ENCODE results near the gene BMPR2. TPM values are rescaled to one million over a fixed set of nuclear protein-coding genes. Genes with fewer than 3 reads are reported as not detected.
A peak's percentile ranks its signal among the peaks of the same experiment; 100 is the strongest.
"Not testable (repeated sequence)": the region's sequence is repeated elsewhere in the genome, so short reads cannot be mapped to it uniquely, and the experiment has no call there.

BMPR2 gene
- total and polyA plus RNA-seq, 2 donors: 20.1 to 86.7 TPM

- no peak for DNase-seq (ENCODE audit: extremely low spot score)
Measured at GRCh38 chr2:202373490-202373889, 2.6 kb upstream of the BMPR2 start.

GRCh38 chr2:202374383-202374782 lies 1.7 kb upstream of the BMPR2 start:
- H3K36me3 ChIP-seq (ENCODE audit: insufficient read depth); H3K4me3 ChIP-seq (ENCODE audit: low read depth, low read length); DNase-seq (ENCODE audit: extremely low spot score); H3K4me1 ChIP-seq (ENCODE audit: insufficient read depth); H3K27ac ChIP-seq (ENCODE audit: low read depth): not testable (repeated sequence)
- WGBS: 82% methylated on average over 22 of the region's 22 CpGs

More at GRCh38 chr2:202373490-202373889, 2.6 kb upstream of the BMPR2 start:
- Histone ChIP-seq H3K27ac (ENCODE audit: low read depth) (no peak overlapping the region), H3K36me3 (ENCODE audit: insufficient read depth) (no peaks in the 10 kb centered on the region), H3K4me3 (ENCODE audit: low read depth, low read length) (no peak overlapping the region), H3K4me1 (ENCODE audit: insufficient read depth) (no peaks in the 10 kb centered on the region)
- whole genome bisulfite sequencing: 90% methylated on average over 7 of the region's 7 CpGs

GRCh38 chr2:202375033-202375608 lies 1.0 kb upstream of the BMPR2 start:
- Histone ChIP-seq H3K4me3 (ENCODE audit: low read depth, low read length) (peak overlapping the region; percentile 94), H3K36me3 (ENCODE audit: insufficient read depth) (no peaks in the 10 kb centered on the region), H3K27ac (ENCODE audit: low read depth) (peak overlapping the region; percentile 93), H3K4me1 (ENCODE audit: insufficient read depth) (no peaks in the 10 kb centered on the region)
- DNase-seq (ENCODE audit: extremely low spot score): no peak
- WGBS: under 1% methylated on average over 33 of the region's 33 CpGs

- Histone ChIP-seq H3K36me3 (ENCODE audit: insufficient read depth) (no peaks in the 10 kb centered on the region), H3K27ac (ENCODE audit: low read depth) (peak overlapping the region; percentile 90), H3K4me1 (ENCODE audit: insufficient read depth) (no peaks in the 10 kb centered on the region), H3K4me3 (ENCODE audit: low read depth, low read length) (peak overlapping the region; percentile 94)
- no peak for DNase-seq (ENCODE audit: extremely low spot score)
- under 1% methylated on average over 69 of the region's 69 CpGs for WGBS
Measured at GRCh38 chr2:202376460-202377206, 506 bp downstream of the BMPR2 start.

- H3K4me3 ChIP-seq (ENCODE audit: low read depth, low read length): peak overlapping the region; percentile 94
- H3K27ac ChIP-seq (ENCODE audit: low read depth): peak overlapping the region; percentile 90
- no peaks in the 10 kb centered on the region for H3K4me1 ChIP-seq (ENCODE audit: insufficient read depth)
- under 1% methylated on average over 38 of the region's 38 CpGs for WGBS
- no peak for DNase-seq (ENCODE audit: extremely low spot score)
- H3K36me3 ChIP-seq (ENCODE audit: insufficient read depth): no peaks in the 10 kb centered on the region
Measured at GRCh38 chr2:202377207-202377761, 1.2 kb downstream of the BMPR2 start.

- H3K27ac ChIP-seq (ENCODE audit: low read depth): no peak overlapping the region
- DNase-seq (ENCODE audit: extremely low spot score): no peak
- H3K4me3 ChIP-seq (ENCODE audit: low read depth, low read length): peak overlapping the region; percentile 94
- no peaks in the 10 kb centered on the region for H3K36me3 ChIP-seq (ENCODE audit: insufficient read depth)
- H3K4me1 ChIP-seq (ENCODE audit: insufficient read depth): no peaks in the 10 kb centered on the region
- WGBS: 5% methylated on average over 4 of the region's 4 CpGs
Measured at GRCh38 chr2:202378001-202378400, 1.9 kb downstream of the BMPR2 start.

- no peak for DNase-seq (ENCODE audit: extremely low spot score)
- Histone ChIP-seq H3K4me3 (ENCODE audit: low read depth, low read length) (peak overlapping the region; percentile 46), H3K27ac (ENCODE audit: low read depth) (no peak overlapping the region), H3K36me3 (ENCODE audit: insufficient read depth) (no peaks in the 10 kb centered on the region), H3K4me1 (ENCODE audit: insufficient read depth) (no peaks in the 10 kb centered on the region)
- 11% methylated on average over 3 of the region's 3 CpGs for WGBS
Measured at GRCh38 chr2:202378662-202379358, 2.7 kb downstream of the BMPR2 start.

- 92% methylated on average over 2 of the region's 2 CpGs for WGBS
- no peak overlapping the region for H3K4me3 ChIP-seq (ENCODE audit: low read depth, low read length)
- no peaks in the 10 kb centered on the region for H3K4me1 ChIP-seq (ENCODE audit: insufficient read depth)
- no peaks in the 10 kb centered on the region for H3K36me3 ChIP-seq (ENCODE audit: insufficient read depth)
- no peak overlapping the region for H3K27ac ChIP-seq (ENCODE audit: low read depth)
- DNase-seq (ENCODE audit: extremely low spot score): no peak
Measured at GRCh38 chr2:202382684-202383083, 6.6 kb downstream of the BMPR2 start.

- WGBS: 89% methylated on average over 12 of the region's 12 CpGs
- H3K36me3 ChIP-seq (ENCODE audit: insufficient read depth); H3K4me1 ChIP-seq (ENCODE audit: insufficient read depth); H3K27ac ChIP-seq (ENCODE audit: low read depth); DNase-seq (ENCODE audit: extremely low spot score); H3K4me3 ChIP-seq (ENCODE audit: low read depth, low read length): not testable (repeated sequence)
Measured at GRCh38 chr2:202386495-202386894, 10.4 kb downstream of the BMPR2 start.

GRCh38 chr2:202387608-202388342 lies 11.6 kb downstream of the BMPR2 start:
- Histone ChIP-seq H3K4me3 (ENCODE audit: low read depth, low read length) (no peak overlapping the region), H3K4me1 (ENCODE audit: insufficient read depth) (no peaks in the 10 kb centered on the region), H3K36me3 (ENCODE audit: insufficient read depth) (no peaks in the 10 kb centered on the region), H3K27ac (ENCODE audit: low read depth) (no peak overlapping the region)
- DNase-seq (ENCODE audit: extremely low spot score): no peak
- WGBS: 47% methylated on average over 8 of the region's 8 CpGs

- no peak for DNase-seq (ENCODE audit: extremely low spot score)
- Histone ChIP-seq H3K4me1 (ENCODE audit: insufficient read depth) (no peaks in the 10 kb centered on the region), H3K27ac (ENCODE audit: low read depth) (no peak overlapping the region), H3K36me3 (ENCODE audit: insufficient read depth) (no peaks in the 10 kb centered on the region), H3K4me3 (ENCODE audit: low read depth, low read length) (no peak overlapping the region)
Measured at GRCh38 chr2:202400941-202401340, 24.8 kb downstream of the BMPR2 start.

GRCh38 chr2:202405798-202406197 lies 29.7 kb downstream of the BMPR2 start:
- no peaks in the 10 kb centered on the region for H3K4me1 ChIP-seq (ENCODE audit: insufficient read depth)
- no peak overlapping the region for H3K4me3 ChIP-seq (ENCODE audit: low read depth, low read length)
- no peak overlapping the region for H3K27ac ChIP-seq (ENCODE audit: low read depth)
- no peaks in the 10 kb centered on the region for H3K36me3 ChIP-seq (ENCODE audit: insufficient read depth)
- DNase-seq (ENCODE audit: extremely low spot score): no peak
- WGBS: 79% methylated on average over 1 of the region's 1 CpG

GRCh38 chr2:202406445-202406978 lies 30.4 kb downstream of the BMPR2 start:
- Histone ChIP-seq H3K4me3 (ENCODE audit: low read depth, low read length) (no peak overlapping the region), H3K27ac (ENCODE audit: low read depth) (no peak overlapping the region), H3K4me1 (ENCODE audit: insufficient read depth) (no peaks in the 10 kb centered on the region), H3K36me3 (ENCODE audit: insufficient read depth) (no peaks in the 10 kb centered on the region)
- DNase-seq (ENCODE audit: extremely low spot score): no peak
- WGBS: 91% methylated on average over 2 of the region's 2 CpGs

Data from urinary bladder (tissue), 4 donors.